Thoracic aorta (tissue), 2 donors: ENCODE measurements around the gene AFDN. TPM values are rescaled to one million over a fixed set of nuclear protein-coding genes. Genes with fewer than 3 reads are reported as not detected.

Source experiments
- ATAC-seq: fragments of 150-250 bp; one replicate; pipeline ENCODE4 v1.8.0; 2017; ENCODE audit warnings: low read depth; ENCODE audit not compliant: insufficient number of reproducible peaks, low FRiP score
- DNase-seq: peaks from one replicate; pipeline ENCODE4 v3.0.0-alpha.2; 2020; ENCODE audit warnings: low spot score
- H3K27ac ChIP-seq, 2 donors: fragments of 200-600 bp; sonication (generic); 1 replicate in 1 of 2; 2 replicates in 1 of 2; pipeline ENCODE4 v1.5.1; 2016; ENCODE audit warnings: mild to moderate bottlenecking in 2 of 2, moderate library complexity in 2 of 2
- H3K27me3 ChIP-seq: fragments of 200-600 bp; sonication (generic); replicated peaks from 2 replicates; pipeline ENCODE4 v1.6.0; 2016; ENCODE audit warnings: mild to moderate bottlenecking; ENCODE audit not compliant: insufficient read depth
- H3K36me3 ChIP-seq: fragments of 200-600 bp; sonication (generic); one replicate; pipeline ENCODE4 v1.5.1; 2016
- H3K4me1 ChIP-seq, 2 donors: fragments of 200-600 bp; sonication (generic); 1 replicate in 1 of 2; 2 replicates in 1 of 2; pipeline versions ENCODE4 v1.5.1 to v1.6.0; 2016; ENCODE audit warnings: low read depth in 2 of 2, mild to moderate bottlenecking in 1 of 2; ENCODE audit not compliant: control insufficient read depth in 1 of 2
- H3K4me3 ChIP-seq: fragments of 200-600 bp; sonication (generic); 2 replicates; pipeline ENCODE4 v1.5.1; 2016; ENCODE audit warnings: mild to moderate bottlenecking
- H3K9me3 ChIP-seq: fragments of 200-600 bp; sonication (generic); 2 replicates; pipeline ENCODE4 v1.5.1; 2016
- total RNA-seq, 2 donors: library from RNA; depleted of rRNA; stranded (reverse); fragments of >200 nt; gene quantifications; one replicate each; pipeline versions ENCODE4 v1.1.0 to v1.2.3, GENCODE V29; 2016
- TF ChIP-seq, protein P1 (sequence below): fragments of 200-600 bp; sonication (generic); IDR thresholded peaks from one replicate; pipeline ENCODE4 v1.5.1; 2019; ENCODE audit warnings: antibody characterized with exemption

The AFDN gene
- total RNA-seq, 2 donors from 2014 or later, result 70.5 to 79.5 TPM

DNA sequence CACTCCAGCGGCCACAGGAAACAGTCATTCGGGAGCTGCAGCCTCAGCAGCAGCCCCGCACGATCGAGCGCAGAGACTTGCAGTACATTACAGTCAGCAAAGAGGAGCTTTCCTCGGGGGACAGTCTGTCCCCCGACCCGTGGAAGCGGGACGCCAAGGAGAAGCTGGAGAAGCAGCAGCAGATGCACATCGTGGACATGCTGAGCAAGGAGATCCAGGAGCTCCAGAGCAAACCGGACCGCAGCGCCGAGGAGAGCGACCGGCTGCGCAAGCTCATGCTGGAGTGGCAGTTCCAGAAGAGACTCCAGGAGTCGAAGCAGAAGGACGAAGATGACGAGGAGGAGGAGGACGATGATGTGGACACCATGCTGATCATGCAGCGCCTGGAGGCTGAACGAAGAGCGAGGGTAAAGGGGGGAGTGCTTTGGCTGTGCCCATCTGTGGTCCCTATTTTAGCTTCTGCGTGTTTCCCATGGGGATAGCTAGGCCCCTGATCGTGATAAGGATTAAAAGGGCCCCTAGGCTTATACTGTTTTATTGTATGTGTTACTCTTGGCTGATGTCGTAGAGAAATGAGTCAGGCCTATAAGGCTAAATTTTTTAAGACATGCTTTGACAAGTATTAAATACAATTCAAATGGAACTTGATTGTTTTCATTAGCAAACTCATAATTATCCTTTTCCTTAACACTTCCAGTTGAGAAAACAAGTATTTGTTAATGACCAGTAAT lies 125.2 kb downstream of the AFDN start:
- H3K9me3 ChIP-seq, result no peaks in the 10 kb centered on the region
- ATAC-seq, result no peak
- no peak for DNase-seq
- H3K27me3 ChIP-seq, result no peaks in the 10 kb centered on the region
- H3K27ac ChIP-seq, result no peak overlapping the region
- TF ChIP-seq, protein P1, sequence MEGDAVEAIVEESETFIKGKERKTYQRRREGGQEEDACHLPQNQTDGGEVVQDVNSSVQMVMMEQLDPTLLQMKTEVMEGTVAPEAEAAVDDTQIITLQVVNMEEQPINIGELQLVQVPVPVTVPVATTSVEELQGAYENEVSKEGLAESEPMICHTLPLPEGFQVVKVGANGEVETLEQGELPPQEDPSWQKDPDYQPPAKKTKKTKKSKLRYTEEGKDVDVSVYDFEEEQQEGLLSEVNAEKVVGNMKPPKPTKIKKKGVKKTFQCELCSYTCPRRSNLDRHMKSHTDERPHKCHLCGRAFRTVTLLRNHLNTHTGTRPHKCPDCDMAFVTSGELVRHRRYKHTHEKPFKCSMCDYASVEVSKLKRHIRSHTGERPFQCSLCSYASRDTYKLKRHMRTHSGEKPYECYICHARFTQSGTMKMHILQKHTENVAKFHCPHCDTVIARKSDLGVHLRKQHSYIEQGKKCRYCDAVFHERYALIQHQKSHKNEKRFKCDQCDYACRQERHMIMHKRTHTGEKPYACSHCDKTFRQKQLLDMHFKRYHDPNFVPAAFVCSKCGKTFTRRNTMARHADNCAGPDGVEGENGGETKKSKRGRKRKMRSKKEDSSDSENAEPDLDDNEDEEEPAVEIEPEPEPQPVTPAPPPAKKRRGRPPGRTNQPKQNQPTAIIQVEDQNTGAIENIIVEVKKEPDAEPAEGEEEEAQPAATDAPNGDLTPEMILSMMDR, result no peak
- no peak overlapping the region for H3K4me3 ChIP-seq
- H3K36me3 ChIP-seq, result peaks cover 30% of the 10 kb centered on the region
- no peaks in the 10 kb centered on the region for H3K4me1 ChIP-seq

DNA sequence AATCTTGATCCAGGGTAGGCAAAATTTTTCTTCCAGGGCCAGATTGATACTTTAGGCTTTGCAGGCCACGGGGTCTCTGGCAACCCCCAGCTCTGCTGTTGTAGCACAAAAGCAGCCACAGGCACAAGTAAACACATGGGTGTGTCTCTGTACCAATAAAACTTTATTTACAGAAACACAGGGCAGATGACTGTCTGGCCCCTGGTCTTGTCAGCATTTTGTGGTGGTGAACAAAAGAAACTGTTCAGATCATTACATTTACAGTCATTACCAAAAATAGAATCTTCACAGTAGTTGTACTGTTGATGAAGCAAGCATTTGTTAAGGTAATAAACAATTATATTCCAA lies 125.8 kb downstream of the AFDN start:
- TF ChIP-seq, protein P1, result no peak
- DNase-seq (no peak), ATAC-seq (no peak)
- H3K4me1 ChIP-seq, result no peaks in the 10 kb centered on the region
- H3K27me3 ChIP-seq, result no peaks in the 10 kb centered on the region
- H3K27ac ChIP-seq, result no peak overlapping the region
- H3K9me3 ChIP-seq, result no peaks in the 10 kb centered on the region
- H3K36me3 ChIP-seq, result peaks cover 30% of the 10 kb centered on the region
- H3K4me3 ChIP-seq, result no peak overlapping the region

DNA sequence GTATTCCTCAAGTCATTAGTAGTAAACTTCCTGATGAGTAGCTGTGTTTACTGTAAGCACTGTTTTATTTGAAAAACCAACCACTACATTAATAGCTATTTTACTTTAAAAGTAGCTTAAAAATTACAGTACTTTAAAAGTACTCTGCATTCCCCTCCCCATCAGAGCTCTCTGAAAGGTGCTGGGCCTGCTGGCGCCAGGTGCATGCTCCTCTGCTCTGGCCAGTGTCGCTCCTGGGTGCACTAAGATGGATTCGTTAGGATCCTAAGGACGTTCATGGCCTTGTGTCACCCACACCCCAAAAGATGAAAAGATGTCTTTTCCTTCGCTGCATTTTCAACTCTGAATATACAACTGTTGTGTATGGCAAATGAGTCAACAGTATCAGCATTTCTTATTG lies 126.8 kb downstream of the AFDN start:
- Histone ChIP-seq H3K27me3 (no peaks in the 10 kb centered on the region), H3K36me3 (peaks cover 30% of the 10 kb centered on the region), H3K4me1 (no peaks in the 10 kb centered on the region), H3K4me3 (no peak overlapping the region), H3K27ac (no peak overlapping the region), H3K9me3 (no peaks in the 10 kb centered on the region)
- ATAC-seq, result no peak
- no peak for DNase-seq
- TF ChIP-seq, protein P1, result no peak

DNA sequence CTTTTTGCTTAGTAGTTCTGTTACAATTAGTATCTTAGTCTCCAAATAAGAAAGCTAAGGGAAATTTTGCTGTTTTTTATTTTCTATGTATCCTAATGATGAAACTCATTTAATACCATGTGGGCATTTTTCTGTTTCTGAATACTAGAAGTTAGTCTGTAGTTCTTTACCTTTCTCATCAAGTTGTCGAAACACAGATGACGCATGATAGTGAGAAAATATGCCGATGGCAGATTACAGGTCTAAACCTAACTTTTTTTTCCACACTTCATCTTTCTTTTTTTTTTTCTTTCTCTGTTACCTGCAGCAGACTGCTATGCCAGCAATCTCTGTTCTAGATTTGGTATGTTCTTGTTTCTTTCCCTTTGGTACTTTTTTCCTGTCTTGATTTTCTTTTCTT lies 127.4 kb downstream of the AFDN start:
- no peak overlapping the region for H3K4me3 ChIP-seq
- H3K36me3 ChIP-seq, result peaks cover 25% of the 10 kb centered on the region
- DNase-seq, result no peak
- no peaks in the 10 kb centered on the region for H3K27me3 ChIP-seq
- H3K27ac ChIP-seq, result no peak overlapping the region
- no peaks in the 10 kb centered on the region for H3K4me1 ChIP-seq
- no peaks in the 10 kb centered on the region for H3K9me3 ChIP-seq
- TF ChIP-seq, protein P1, result no peak
- ATAC-seq, result no peak

DNA sequence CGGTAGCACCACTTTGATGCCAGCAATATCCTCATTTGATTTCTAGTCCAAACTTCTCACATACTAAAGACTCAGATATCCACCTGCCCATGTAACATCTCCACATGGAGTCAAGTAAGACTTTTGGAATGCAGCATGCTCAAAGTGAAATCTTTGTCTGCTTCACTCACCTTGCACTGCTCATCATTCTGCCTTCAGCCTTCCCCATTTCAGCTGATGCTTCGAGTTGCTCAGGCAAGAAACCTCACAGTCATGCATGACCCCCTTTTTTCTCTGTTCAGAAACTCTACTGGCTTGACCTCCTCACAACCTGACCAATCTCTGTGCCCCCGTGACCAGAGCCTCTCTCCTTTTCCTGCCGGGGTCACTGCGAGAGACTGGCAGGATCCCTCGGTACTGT lies 129.8 kb downstream of the AFDN start:
- DNase-seq, result no peak
- Histone ChIP-seq H3K4me3 (no peak overlapping the region), H3K4me1 (no peaks in the 10 kb centered on the region), H3K9me3 (no peaks in the 10 kb centered on the region), H3K27ac (no peak overlapping the region), H3K27me3 (no peaks in the 10 kb centered on the region), H3K36me3 (peaks cover 9% of the 10 kb centered on the region)
- TF ChIP-seq, protein P1, result no peak
- no peak for ATAC-seq
